DMS53 treated with DMSO at 0.1 percent for 48 hours (cell line): Measurements from ENCODE around the gene LRRK2.
"Not testable (repeated sequence)": the region's sequence is repeated elsewhere in the genome, so short reads cannot be mapped to it uniquely, and the experiment has no call there.

Source experiments
- DNase-seq: peaks from one replicate; lab custom pipeline; 2025; ENCODE audit not compliant: unreplicated experiment; lab: John Stamatoyannopoulos, UW

The LRRK2 gene

DNA sequence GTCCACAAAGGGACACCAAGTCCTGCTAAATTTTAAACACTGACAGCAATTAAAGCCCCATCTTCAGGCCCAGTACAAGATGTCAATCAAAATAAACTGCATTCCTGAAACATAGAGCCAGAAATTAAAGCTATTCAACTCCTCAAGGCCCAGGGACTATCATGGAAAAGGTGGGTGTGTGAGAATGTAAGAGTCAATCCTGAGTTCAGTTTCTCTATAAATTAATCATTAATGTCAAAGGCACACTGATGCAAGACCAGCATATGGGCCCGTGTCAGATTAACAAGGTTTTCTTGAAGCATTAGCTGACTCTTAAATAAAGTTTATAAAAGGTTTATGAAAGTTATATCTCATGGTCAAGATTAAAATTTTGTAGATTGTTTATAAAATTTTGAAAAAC lies 13.6 kb upstream of the LRRK2 start:
- DNase-seq: not testable (repeated sequence)

DNA sequence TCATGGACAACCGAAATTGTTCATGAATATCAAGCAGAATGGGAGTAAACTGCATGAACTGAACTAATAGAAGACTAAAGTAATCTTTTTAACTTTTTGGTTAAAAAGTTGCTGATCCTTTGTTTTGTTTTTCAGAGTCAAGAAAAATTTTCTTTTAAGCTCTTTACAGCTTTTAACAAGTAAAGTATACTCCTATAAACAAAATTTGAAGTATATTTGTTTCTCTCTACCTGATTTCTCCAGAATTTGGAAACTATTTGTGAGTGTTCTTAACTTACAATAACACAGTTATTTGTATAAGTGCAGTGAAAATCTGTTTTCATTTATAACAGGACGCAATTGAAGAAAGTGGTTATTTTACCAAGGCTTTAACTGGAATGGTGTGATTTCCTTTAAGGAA lies 12.2 kb upstream of the LRRK2 start:
- no peak for DNase-seq

DNA sequence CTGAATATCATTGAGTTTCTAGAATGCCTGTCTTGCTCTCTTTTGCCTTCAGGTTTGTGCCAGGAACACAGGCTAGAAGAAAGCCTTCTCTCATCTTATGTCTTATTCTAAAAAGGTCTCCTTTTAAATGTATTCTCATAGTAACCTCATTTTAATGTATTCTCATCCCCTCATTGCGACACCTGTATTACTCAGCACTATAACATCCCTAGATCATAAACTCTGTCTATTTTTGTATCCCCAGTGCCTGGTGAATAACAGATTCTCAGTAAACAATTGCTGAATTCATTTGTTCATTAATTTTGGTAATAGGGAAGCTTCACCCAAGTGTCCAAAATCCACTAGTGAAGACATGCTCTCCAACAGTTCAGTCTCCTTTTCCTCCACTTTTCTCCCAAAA lies 8.8 kb upstream of the LRRK2 start:
- DNase-seq: no peak

DNA sequence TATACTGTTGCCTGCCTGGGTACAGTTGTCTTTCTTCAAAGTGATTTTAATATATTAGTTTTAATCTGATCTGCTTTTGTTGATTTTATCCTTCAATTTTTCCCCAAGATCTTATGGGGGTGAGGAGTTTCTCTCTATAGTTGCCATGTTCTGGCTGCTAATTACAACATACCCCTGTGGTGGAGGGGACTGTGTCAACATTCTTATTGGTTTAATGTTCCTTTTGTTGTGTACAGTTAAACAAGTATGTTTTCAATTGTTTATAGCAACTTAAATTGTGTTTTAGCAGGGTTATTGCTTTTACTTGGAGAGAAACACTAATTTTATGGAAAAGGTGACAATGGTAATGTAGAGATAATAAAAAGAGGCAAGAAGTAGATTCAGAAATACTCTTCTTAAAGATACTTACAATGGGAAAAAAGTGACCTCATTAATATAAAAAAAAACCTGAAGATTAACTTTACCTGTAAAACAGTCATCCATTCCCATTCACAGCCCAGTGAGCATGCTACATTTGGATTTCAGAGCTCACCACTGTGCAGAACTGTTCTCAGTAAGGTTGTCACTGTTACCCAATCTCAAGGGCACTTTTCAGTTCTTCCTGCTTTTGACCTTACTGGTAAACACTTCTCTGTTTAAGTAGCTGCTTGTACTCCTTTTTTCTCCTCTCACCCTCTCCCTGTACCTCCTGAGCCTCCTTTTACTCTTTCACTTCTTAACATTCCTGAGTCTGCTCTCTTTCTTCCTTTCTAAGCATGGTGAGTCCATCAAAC lies 8.1 kb upstream of the LRRK2 start:
- no peak for DNase-seq

DNA sequence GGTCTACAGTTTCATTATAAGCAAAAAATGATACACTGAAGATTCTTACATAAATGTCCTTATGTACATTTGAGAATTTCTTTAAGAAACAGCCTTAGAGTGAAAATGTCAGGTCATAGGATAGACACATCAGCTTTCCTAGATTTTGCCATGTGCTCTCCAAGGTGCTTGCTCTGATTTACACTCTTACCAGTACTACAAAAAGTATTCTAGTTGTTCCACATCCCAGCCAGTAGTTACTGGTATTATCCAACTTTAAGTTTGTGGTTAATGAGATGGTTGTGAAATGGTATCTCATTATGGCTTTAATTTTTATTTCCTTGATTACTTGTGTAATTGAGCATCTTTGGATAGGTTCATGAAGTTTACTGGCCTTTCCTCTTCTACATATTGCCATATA lies 5.0 kb upstream of the LRRK2 start:
- DNase-seq: no peak

DNA sequence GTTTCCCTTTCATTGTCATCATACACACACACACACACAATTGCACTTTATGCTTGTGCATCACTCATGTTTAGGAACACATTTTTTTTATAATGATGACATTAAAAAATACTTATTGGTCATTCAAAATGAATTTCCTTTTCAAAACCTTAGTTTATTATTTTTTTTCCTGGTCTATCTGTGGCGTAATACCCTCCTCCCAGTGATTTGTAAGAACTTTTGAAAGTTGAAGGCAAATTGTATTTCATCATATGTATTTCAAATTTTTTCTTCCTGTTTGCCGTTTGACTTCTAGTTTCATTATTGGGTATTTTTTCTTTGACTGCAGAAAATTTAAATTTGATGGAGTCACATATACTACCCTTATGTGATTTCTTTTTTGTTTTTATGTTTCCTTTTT lies 2.5 kb upstream of the LRRK2 start:
- no peak for DNase-seq

DNA sequence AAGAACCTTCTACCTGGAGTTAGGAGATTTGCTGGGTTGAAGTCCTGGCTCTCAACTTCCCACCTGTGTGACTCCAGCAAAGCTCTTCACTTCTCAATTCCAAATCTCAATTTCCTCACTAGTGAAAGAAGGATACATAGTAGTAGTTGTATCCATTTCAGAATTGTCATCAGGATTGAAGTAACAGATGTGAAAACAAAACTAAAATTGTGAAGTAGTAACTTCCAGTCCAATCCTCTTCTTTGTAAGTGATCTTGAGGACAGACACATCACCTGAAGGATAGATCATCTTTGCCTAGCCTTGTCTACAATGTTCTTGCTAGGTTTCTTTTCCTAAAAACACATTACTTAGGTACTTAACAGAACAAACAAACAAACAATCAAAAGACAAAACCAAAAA lies 1.2 kb upstream of the LRRK2 start:
- DNase-seq: no peak

DNA sequence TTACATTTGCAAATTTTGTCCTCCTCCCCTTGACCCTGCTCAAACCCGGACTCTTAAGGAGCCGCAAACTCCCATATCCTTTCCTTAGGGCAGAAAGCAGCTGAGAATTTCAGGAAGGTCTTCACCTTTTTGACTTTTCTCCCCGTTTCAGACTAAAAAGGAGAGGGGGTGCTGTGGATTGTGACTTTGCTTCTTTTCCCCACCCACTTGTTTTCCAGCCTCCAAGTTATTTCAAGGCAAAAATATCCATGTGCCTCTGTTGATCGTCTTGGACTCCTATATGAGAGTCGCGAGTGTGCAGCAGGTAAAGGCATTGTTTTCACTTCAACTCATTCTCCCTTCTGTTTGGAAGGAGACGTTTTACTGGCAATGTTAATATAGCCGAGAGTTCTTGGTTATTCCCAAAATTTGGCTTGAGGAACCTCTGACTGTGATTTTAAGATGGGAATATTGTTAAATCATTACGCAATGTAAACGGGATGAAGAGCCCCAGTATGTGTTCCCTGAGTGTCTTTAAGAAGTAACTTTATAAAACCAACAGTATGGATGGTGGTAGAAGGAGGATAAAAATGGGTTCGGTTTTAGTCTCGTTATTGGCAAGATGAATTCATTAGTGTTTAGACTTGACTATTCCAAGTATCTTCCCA lies 663 bp downstream of the LRRK2 start:
- no peak for DNase-seq

DNA sequence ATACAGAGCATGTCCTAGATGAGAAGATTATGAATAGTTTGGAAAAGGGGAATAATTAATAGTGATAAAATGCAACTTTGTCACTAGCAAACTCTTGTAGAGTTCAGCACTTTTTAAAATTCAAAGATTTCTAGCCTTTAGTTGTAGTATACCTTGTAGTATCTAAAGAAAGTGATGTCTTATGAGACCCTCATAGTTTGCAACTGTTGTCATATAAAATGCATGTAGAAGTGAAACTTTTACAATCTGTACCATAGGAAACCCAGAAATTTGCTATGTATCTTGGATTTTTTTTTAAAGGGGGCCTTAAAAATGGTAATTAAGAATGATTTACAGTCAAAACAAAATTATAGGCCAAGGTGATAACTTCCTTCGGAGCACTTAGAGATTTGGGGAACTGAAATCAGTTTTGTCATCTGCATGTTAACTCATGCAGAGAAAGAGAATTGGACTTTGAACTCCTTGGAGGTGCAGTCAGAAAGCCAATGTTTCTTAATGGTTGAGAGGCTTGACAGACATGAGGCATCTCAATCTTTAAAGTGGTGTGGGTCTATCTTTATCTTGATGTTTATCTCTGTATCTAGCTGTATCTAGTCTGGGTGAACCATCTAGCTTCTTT lies 1.3 kb downstream of the LRRK2 start:
- DNase-seq: no peak

DNA sequence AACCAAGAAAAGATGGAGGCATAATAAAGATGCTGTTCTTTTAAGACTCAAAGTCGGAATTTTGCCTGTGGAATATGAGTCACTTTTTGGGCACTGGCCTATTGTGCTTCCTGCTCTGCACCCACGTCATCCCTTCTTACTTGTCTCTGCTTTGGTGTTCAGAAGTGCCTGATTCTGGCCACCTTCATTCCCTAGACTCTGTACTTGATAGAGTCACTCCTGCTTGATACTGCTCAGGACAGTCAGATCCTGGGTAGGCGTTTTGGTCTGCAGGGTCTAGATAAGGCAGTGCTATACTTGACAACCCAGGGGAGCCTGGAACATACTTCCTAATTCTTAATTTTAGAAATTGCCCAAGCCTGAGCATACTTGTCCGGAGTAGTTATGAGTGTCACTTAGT lies 1.9 kb downstream of the LRRK2 start:
- no peak for DNase-seq

DNA sequence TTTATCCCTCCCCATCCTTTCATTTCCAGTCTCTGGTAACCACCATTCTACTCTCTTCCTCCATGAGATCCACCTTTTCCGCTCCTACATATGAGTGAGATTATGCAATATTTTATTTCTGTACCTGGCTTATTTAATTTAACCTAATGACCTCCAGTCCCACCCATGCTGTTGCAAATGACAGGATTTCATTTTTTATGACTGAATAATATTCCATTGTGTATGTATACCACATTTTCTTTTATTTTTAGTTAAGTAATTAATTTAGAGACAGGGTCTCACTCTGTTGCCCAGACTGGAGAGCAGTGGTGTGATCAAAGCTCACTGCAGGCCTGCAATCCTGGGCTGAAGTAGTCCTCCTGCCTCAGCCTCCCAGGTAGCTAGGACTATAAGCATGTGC lies 2.6 kb downstream of the LRRK2 start:
- no peak for DNase-seq

DNA sequence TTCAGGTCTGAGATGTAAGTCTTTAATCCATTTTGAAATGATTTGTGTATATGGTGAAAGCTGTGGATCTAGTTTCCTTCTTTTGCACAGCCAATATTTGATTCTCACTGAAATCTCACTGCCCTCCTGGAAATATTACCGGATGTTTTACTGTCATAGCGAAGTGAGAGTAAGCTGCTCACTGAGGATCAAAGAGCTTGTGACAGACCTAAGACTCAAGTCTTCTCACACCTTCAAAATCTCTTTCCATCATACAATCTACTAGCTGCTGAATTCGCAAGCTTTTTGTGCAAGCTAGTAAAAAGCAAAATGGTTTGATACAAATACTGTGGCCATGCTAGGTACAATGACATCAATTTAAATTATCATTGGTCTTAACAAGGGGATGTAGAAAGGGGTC lies 3.9 kb downstream of the LRRK2 start:
- no peak for DNase-seq

DNA sequence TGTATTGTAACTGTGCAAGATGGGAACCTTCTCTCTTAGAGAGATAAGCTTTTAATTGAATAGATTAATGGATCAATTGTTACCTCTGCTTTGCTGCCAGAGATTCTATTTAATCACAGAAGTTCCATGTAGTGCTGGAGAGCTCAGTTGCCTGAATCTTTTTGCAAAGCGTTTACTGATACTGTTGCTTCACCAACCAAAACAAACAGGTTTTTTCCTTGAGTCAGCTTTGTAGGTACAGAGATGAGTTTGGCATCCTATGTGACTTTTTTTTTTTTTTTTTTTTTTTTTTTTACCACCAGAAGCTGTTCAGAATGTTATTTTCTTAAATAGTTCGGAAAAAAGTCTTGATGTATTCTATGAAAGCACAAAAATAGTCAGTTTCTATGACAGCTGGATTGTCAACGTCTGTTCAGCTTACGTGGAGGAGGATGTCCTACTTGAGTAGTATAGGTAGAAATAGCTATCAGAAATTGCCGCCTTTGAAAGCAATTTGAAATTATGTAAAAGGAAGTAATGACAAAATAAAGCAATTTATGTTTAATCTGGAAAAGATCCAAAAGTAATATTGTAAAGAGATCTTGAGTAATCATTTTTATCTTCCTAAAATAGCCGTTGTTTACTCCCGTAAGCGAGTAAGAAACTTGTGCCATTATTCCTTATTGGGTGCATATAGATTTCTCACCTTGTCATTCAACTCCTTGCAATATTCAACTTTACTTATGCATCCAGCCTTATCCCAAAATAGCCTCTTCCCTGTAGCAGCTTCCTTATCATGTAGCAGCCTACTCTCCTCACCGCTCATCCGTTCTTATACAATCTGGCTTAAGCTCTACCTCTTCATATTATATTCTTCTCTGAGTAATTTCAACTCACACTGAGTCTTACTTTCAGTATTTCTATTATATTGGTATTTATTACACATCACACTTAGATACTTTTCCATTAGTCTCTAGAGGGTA lies 5.2 kb downstream of the LRRK2 start:
- DNase-seq: no peak

DNA sequence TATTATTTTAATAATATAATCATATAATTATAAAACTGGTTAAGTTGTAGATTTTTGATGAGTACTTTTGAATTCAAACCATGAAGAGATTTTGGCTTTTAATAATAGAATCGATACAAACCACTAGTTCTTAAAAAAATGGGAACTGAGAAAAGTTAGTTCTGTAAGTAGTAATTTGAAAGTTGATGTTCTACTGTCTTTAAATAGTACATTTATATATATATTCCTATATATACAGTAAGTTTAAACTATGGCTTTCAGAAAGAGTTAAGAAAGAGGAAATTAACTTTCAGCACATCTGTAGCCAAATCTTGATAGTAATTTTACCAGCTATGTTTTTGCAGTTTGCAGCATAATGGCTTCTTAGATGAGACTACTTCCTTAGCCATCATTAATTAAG lies 7.8 kb downstream of the LRRK2 start:
- no peak for DNase-seq

DNA sequence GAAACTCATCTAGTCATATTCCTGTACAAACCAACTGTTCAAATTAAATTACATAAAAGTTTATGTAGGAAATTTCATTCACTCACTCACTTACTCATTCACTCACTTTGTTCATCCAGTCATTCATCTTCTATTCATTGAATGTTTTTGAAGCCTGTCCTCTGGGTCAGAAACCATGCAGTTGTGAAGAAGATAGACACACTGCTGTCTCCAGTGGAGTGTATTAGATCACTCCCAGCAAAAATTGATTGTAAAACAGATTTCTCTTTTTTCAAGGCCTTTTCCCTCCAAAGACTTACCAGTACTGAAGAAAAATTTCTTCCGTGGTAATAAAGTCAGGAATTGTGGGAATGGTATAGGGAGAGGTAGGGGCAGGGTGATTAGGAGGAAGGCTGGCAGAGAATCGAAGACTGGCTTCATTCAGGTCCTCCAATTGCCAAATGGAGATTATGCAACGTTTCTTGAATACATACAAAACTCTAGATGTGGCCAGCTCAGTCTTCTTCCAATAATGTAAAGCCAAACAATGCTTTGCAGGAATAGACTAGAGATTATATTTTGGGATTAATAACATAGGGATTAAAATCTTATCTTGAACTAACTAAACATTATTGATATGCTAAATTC lies 9.1 kb downstream of the LRRK2 start:
- DNase-seq: no peak

DNA sequence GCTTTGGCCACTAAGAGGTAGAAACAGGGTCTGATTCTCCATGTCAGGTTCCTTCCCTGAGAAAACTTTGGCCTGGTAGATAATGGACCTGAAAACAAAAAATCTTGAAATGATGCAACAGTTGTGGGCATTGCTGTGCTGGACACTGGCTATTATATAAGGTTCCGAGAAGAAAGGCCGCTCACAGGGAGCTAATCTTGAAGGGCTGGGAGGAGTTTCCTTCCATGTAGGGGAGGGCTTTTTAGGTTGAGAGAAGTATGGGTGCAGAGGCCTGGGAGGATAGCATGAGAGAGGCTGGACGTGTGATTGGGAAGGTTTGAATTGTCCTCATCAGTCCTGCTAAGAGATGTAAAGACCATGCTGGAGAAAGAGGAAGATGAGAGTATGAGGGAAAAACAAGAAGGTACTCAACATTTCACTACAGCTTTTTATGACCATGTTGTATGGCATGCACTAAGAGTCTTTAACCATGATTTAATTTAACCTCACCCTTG lies 11.6 kb downstream of the LRRK2 start:
- no peak for DNase-seq

DNA sequence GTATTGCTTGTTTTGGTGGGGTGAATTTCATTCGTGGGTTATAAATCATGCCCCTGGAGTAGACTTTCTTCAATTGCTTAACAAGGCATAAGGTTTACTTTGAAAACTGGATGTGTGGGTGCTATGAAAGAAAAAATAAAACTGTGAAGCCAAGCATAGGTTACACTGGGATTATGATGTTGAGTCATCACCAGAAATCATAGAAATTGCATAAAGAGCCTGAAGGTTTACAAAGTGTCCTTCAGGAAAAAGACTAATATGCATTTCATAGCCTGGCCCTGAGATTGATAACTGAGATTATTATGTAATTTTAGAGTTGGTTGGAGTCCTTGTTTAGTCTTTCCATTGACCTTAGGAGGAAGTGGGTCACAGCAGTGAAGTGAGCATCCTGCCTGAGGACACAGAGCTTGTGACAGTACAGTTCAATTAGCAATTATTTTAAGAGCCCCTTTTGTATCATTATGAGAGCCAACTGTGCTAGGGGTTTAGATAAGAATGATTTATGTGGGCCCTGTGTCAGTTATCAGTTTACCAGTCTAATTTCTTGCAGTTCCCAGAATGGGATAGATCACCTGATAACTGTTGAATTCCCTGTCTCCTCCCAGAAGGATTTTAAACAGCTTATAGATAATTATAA lies 13.6 kb downstream of the LRRK2 start:
- no peak for DNase-seq

DNA sequence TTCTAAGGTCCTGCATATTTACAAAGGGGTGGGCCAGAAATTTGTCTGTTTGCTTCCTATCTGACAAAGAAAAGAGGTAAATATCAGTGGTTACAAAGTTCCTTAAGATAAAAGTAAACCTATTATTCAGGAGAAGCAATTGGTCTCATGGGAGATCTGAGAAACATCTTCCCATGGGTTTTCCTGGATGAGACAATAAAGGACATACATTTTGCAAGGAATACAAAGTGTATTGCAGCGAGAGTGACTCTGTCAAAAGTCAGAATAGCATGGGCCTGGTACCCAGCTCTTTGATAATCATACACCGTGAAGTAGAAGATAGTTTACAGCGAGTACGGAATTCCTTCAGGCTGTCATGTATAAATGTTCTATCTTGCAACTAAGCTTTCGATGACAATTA lies 14.2 kb downstream of the LRRK2 start:
- DNase-seq: no peak

DNA sequence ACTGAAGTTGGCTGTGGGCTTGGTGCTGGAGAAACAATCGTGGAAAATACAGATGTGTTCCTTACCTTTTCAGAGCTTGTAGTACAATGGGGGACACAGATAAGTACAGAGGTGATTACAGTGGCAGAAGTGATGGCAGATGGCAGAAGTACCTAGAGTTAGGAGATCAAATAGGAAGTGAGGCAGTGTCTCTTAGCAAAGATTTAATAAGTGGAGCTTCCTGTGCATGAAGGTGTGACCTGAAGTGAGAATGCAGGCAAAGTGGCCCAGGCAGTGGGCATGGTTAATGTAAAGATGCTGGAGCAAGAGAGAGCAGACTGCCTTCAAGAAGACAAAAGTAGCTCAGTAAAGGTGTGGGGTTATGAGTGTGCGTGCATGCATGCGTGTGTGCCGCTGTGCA lies 16.0 kb downstream of the LRRK2 start:
- no peak for DNase-seq

DNA sequence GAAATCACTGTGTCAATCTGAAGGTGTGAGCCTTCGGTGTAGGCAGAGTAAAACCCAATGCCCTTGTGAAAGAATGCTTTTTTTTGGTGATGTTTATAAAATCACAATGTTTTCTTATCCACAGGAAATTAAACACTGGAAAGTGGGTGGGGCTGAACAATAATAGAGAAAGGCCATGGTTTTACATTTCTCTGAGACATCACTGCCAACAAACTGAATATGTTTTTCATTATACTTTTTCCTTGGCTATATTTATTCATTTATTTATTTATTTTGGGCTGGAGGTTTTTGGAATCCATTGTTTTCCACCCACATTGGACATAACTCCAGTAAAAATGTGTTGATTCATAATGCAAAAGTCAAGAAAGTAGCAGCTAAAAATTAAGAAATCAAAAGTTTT lies 16.9 kb downstream of the LRRK2 start:
- no peak for DNase-seq
